Measurements from ENCODE around the gene MCF2L.
A peak's percentile ranks its signal among the peaks of the same experiment; 100 is the strongest.

Gene MCF2L

DNA sequence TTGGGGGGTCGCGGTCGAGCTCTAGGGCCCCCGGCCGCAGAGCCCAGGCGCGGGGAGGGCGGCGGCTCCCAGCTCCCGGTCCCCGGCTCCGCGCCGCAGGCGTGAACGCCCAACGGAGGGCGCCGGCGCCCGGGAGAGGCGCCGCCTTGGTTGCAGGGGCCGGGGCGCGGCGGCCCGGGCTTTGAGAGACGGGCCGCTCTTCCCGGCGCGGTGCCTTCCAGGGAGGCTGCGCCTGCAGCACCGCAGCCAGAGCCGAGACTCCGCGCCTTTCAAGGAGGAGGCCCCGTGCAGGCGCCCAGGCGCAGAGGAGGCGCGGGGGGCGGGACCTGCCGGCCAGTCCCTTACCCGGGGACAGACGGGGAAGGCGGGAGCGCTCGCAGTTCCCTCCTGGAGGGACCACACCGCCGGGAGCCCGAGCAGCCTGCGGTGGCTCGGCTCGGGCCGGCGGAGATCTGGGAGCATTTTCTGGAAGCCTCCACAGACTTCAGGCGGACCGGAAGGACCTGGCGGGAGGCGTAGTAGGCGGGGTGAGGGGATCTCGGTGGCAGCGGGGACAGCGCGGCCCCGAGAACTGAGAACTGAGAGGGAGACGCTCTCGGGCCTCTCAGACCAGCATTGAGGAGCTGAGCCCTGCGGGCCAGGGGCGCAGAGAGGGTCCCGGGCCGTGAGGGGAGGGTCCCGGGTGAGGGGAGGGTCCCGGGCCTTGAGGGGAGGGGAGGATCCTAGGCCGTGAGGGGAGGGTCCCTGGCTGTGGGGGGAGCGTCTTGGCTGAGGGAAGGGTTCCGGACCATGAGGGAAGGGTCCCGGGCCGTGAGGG is 25.5 kb upstream of the MCF2L start:
- peak; percentile 47 for DNase-seq (ENCODE audit: low read depth)

GRCh38 chr13:112947796-112948195 is 21.2 kb upstream of the MCF2L start:
- DNase-seq (ENCODE audit: low read depth), result no peak

DNA sequence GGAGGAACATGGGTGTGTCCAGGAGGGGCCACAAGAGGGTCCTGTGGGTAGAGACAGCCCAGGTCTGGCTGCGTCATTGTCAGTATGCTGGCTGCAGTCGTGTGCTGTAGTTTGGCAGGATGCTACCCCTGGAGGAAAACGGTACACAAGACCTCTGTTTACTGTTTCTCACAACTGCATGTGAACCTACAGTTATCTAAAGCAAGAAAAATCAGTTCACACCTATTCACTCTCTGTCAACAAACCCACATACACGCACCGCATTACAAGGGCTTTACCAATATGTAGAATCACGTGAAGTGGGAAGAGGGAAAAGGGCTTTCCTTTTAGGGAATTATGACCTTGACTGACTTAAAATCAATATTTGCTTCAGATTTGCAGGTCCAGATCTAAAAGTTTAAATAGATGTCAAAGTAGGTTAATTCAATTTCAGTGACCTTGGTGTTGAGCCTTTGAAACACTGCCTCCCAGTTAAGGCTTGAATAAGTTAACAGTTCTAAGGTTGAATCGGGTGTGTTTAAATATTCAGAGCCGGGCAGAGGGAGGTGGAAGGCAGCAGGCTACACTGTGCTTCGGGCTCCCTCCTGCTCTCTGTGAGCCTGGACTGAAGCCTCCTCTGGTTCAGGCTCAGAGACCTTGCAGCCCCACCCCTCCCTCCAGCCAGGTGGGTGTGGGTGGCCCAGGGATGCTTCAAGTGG is 17.2 kb upstream of the MCF2L start:
- no peak for DNase-seq (ENCODE audit: low read depth)

GRCh38 chr13:112952759-112953551 is 16.1 kb upstream of the MCF2L start:
- DNase-seq (ENCODE audit: low read depth), result no peak

DNA sequence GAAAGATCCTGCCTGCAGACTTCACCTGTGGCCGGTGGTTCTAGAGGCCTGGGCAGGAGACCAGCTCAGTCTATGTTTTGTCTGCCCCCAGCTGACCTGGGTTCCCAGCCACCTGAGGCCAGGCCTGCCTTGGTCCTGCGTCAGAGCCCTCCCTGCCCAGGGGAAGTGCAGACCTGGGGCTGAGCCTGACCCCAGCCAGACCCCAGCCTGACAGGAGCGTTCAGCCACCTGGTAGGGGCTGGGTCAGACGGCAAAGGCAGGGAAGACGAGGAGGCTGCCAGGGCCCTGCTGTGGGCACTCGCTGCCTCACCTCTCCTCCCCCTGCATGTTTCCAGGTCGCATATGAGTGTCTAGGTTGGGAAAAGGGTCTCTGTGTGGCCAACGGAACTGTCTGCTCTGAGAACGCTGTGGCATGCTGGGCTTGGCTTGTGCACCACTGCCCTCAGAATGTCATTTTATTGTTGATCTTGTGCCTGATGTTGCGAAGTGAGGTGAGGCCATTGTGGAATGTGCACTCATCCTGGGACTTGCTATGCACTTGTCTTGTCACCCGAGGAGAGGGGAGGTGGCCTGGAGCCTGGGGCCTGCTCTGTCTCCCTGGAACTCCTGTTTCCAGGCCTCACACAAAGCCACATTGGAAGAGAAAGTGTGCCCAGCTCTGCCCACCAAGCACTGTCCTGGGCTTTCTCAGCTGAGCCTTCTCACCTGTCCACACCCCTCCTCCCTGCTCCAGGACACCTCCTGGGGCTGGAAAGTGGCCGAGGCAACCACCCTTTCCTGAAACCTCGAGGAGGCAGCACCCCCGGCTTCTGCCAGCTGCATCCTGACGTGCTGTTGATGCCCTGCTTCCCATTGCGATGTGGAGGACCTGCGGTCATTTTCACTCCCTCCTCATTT is 15.2 kb upstream of the MCF2L start:
- no peak for DNase-seq (ENCODE audit: low read depth)

GRCh38 chr13:112954488-112955270 is 14.3 kb upstream of the MCF2L start:
- no peak for DNase-seq (ENCODE audit: low read depth)

DNA sequence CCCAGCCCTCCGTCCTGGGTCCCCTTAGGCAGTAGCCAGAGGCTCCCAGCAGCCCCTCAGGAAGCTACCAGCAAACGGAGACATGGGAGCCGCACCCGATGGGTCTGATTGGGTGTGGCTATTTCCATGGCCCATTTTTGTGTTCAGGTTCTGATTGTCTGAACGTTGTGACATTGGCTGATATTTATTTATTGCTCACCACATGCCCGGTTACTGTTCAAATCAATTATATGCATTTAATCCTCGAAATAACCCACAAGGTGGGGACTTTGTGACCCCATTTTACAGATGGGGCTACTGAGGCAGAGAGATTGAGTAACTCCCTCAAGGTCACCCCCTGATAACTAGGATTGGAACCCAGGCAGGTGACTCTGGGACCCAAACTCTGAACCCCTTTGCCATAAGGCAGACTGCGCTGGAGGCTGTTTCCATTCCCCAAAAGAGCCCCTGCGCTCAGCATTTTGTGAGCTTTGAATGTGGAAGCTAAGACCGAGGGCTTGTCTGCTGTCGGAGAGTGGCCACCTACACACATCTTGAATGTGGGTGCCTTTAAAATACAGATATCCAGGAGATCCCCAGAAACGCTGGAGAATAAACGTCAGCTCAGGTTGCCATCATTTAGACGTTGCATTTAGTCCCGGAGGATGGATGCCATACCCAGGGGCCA is 13.6 kb upstream of the MCF2L start:
- DNase-seq (ENCODE audit: low read depth), result no peak

- no peak for DNase-seq (ENCODE audit: low read depth)
These were observed 13.1 kb upstream of the MCF2L start for GRCh38 chr13:112955956-112956355.

DNA sequence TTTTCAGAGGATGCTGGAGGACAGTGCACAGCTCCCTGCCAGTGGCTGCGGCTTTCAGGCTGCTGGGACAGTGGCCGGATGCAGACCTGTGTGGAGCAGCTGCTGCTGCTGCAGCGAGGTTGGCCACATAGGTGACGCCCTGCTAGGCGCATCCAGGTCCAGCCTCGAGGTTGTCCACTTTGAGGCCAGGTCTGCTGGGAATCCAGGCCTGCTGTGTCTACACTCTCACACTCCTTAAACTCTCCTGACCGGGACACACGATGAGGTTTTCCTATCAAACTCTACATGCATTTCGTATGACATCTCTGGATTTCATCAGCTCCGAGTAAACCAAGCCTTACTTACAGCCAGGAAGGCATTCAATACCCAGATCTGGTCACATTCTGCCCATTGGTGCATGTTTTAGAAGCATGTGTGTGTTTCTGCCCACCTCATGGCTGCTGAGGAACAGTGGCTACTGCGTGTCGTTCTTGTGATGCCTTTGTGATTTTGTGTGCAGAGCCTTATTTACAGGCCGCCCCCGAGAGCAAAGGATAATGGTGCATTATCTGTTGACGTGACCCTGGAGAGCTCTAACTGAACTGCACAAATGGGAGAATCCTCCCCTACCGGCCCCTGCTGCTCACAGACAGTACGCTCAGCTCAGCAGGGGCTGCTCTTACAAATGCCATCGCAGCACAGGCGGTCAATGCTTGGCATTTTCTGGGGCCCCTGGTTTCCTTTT is 12.3 kb upstream of the MCF2L start:
- DNase-seq (ENCODE audit: low read depth), result no peak

GRCh38 chr13:112957295-112957677 is 11.7 kb upstream of the MCF2L start:
- no peak for DNase-seq (ENCODE audit: low read depth)

DNA sequence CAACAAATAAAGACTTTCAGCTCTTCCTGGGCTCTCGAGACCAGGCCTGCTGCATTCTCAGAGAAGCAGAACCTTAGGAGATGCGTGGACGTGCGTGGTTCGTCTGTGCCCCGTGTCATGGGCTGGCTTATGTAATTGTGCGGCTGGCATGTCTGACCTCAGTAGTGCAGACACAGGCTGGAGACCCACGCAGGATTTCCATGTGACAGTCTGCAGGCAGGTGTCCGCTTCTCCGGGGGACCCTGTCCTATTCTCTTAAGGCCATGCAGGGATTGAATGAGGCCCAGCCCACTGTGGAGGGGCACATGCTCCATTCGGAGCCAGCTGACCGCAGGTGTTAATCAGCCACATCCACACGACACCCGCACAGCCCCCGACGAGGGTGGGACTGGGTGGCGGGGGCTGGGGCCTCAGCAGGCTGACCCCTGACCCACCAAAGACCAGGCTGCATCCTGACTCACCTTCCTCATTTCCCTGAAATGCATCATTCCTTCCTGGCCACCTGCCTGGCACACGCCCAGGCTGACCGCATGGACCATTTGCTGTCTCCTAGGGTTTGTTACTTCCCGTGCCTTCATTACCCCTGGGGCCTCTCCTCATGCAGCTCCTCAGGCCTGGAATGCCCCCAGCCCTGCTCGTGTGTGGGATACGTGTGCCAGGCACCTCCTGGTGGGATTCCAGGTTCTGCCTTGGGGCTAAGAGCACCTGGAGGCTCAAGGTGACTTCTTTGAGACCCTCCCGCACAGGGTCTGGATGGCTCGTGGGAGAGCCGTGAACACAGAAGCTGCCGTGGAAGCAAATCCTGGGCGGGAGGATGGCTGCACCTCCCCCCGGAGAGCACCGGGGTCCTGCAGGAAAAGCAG is 10.7 kb upstream of the MCF2L start:
- no peak for DNase-seq (ENCODE audit: low read depth)

GRCh38 chr13:112959206-112959605 is 9.8 kb upstream of the MCF2L start:
- no peak for DNase-seq (ENCODE audit: low read depth)

- no peak for DNase-seq (ENCODE audit: low read depth)
These were observed 9.1 kb upstream of the MCF2L start for GRCh38 chr13:112959701-112960542.

DNA sequence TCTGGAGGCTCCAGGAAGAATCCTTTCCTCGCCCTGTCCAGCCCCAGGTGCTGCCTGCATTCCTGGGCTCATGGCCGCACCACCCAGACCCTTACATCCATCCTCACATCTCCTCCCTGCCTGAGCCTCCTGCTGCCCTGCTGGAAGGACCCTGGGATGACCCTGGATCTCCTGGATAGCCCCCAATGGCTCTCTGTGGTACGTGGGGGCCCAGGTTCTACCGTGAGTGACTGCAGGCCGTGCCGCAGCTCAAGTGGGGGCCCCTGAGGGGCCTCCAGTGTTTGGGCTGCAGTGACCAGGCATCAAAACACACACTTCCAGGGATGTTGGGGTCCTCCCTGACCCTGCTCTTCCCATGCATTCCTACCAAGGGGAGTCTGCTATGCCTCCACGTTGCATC is 8.3 kb upstream of the MCF2L start:
- DNase-seq (ENCODE audit: low read depth), result no peak

DNA sequence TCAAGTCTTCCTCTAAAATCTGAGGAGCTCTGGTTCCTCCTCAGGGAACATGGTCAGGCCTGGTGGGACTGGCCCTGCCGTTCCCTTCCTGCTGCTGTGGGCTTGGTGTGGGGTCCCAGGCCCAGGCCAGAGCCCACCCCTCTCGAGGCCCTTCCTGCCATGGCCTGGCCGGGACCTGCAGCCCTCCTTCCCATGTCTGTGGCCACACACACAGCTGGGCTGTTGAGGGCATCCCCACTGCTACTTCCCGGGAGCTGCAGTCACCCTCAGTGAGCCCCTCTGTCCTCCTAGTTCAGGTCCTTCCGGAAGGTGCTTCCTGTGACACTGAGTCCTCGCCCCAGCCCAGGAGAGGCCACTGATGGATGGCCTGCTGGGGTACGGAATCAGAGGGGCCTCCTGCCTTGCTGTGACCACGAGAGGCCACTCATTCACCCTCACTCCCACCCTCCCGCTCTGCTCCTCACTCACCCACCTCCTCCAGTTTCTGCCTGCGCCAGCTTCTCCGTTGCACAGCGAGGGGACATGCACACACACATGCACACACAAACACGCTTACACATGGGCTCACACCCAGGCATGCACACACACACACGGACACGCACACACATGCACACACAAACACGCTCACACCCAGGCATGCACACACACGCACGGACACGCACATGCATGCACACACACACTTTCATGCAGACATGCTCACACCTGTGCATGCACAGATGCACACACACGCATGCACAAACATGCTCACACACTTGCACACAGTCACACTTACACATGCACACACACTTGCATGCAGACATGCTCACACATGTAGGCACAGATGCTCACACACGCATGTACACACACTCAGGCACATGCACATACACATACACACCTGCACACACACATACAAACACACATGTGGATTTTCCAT is 7.3 kb upstream of the MCF2L start:
- no peak for DNase-seq (ENCODE audit: low read depth)

DNA sequence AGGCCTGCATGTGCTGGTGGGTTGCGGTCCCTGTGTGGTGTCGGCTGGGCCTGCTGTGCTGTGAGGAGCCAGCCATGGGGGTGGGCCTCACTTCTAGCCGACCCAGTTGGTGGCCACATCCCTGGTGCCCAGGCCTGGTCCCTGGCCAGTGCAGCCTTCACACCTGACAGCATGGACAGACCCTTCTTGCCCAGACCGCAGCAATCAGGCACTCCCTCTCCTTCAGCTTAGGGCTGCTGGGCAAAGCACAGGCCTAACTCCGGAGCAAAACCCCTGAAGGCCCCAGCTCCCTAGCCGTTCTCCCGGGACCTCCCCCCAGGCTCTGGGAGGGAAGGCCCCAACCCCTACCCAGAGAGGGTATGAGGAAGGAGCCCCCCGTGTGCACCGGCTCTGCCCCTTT is 6.6 kb upstream of the MCF2L start:
- no peak for DNase-seq (ENCODE audit: low read depth)
